Hematopoietic multipotent progenitor cell treated with erythropoietin and hydrocortisone succinate and interleukin-3 and kit ligand, for 15 days (in vitro differentiated cells): ENCODE results near the gene FFAR2.

Experiments used
- DNase-seq: peaks from one replicate; pipeline ENCODE4 v3.0.0-alpha.2; 2015; ENCODE audit warnings: low spot score

The FFAR2 gene

DNA sequence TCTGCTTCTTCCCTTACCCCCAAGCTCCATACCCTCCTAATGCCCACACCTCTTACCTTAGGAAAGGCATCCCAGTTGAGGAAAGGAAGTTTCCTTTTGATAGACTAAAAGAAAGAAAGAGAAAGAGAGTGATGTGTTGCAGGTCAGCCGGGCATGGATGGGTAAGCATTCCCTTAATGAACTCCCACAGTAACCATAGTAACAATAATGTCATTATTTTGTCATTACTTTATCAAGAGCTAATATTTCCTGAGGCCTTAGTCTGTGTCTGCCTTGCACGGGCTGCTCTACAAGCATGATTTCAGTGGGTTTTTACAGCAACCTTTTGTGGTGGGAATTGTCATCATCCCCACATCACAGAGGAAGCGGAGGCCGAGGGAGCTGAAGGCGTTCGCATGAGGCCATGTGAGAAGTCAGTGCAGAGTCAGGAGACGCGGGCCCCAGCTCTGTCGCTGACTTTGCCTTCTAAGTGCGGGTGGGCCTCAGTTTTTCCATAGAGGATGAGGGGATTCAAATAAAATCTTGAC is 39.7 kb downstream of the FFAR2 start:
- no peak for DNase-seq

DNA sequence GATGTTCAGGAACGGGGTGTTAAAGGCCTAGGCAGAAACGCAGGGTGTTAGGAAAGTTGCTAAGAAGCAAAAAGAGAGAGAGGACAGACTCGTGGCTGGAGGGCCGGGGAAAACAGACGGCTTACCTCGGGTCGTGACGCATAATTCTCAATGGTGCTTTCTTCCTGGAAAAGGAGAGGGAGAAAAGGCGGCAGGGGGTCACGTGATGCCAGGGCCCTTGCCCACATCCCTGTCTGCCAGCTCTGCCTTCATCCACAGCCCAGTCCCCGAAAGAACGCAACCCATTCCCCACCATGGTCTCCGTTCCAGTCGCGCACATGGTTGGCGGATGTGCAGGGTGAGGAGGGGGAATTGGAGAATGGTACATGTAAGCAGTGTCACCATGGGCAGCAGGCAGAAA is 40.6 kb downstream of the FFAR2 start:
- DNase-seq: no peak

DNA sequence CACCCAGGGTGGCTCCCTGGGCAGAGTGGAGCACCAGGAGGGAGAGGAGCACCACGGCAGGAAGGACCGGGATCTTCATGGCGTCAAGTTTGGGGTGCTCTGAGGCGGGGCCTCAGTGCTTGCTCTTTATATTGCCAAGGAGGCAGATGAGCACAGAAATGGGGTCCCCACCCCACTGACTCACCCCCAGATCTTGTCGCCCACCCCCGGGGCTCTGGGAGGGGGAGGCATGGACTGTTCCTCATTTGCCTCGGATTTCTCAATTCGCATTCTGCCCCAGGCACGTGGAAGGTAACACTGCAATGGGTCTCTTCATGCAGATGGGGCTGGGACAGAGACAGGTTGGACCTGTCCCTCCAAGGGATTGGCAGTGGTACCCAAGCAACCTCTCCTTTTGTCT is 42.3 kb downstream of the FFAR2 start, which contains the start of gene KRTDAP:
TSS of gene KRTDAP (minus strand) at position 101 of the 400 bp plus-strand sequence. CDS start at position 79, 22 bp downstream.
- DNase-seq: no peak

DNA sequence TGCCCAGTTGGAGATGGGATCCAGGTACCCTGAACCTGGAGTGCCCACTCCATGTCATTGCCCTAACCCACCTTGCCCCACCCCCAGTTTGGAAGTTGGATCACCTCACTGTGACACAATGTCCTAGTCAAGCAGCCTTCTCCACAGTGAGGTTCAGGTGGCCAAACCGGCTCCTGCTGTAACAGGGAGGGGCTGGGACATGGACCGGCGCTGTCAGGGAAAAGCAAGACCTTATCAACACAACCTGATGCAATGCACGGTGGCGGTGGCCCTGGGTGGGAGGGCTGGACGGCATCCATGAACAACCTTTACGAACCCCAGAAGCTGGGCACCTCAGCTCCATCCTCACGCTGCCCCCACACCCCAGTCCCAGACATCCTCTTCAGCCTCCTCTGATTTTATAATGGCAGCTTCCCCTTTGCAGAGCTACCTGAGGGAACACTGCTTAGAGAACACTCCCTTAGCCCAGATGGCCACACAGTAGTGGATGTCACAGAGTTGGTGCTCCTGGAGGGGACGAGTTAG is 43.8 kb downstream of the FFAR2 start:
- no peak for DNase-seq

DNA sequence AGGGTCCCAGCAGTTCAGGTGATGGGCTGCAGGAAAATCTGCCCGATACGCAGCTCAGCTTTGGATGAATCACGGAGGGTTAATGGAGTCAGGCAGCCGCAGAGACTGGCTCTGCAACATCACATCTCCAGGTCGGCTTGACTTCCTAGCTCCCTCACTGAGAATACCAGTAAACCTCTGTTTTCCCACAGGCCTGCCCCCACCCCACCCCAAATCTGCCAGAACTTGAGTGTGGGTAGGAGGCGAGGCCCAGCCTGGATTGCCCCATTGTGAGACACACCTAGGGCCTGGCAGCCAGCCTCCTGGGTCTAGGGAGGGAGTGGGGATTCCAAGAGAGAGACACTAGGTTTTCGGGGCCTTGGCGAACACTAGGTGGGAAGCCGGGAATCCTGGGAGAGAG is 45.9 kb downstream of the FFAR2 start:
- DNase-seq: no peak

DNA sequence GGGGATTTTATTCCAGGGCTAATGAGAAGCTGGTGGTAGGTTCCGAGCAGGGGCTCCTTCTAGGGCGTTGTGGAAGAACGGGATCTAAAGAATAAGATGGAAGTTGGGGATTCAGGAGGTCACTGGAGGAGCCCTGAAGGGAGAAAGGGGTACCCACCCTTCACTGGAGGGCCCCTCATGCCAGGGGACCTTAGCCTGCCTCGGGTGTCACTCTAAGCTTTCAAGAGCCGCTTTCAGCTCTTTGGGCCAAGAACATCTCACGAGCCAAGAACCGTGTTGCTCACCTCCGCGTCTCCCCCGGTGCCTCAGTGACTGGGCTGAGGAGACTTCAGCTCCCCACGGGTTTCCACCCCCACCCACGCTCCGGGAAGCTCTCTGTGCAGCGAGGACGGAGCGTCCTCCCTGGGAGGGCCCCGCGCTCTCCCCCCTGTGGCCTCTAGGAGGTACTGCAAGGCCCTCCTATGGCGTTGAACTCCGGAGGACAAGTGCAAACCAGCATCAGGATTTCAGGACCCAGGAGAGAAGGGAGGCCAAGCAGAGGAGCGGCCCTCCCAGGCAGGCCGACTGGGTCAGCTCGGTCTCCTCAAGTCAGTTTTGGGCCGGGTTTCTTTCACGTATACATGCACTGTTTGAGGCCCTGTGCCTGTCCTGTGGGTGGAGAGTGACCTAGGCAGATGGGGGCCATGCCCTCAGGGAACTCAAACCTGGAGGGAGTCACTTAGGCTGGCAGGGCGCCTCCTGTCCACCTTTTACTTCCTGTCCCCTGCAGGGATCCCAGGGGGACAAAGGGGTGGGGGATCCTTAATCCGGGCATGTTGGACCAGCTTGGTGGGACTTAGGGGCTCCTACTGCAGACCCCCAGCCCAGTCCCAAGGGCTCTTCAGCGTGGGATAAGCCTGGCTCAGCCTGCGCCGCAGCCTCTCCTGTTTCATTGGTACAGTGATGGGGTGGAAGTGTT is 47.3 kb downstream of the FFAR2 start:
- peak; percentile 60 for DNase-seq

DNA sequence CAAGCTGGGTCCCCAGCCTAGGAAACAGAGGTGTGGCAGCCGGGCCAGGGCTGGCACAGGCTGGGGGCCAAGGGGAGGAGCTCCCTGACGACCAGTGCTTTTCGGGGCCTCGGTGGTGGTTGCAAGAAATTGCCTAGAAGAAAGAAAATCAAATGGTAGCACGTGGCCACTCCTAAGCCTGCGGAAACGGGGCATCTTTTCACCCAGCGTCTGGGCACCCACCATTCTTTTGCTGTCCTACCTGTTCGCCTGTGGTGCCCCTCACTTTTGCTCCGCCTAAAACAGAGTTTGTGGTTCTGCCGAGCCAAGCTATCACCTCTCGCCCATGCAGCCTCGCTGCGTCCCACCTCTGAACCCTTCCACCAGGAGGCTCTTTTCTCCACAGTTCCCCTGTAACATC is 49.3 kb downstream of the FFAR2 start:
- DNase-seq: no peak

DNA sequence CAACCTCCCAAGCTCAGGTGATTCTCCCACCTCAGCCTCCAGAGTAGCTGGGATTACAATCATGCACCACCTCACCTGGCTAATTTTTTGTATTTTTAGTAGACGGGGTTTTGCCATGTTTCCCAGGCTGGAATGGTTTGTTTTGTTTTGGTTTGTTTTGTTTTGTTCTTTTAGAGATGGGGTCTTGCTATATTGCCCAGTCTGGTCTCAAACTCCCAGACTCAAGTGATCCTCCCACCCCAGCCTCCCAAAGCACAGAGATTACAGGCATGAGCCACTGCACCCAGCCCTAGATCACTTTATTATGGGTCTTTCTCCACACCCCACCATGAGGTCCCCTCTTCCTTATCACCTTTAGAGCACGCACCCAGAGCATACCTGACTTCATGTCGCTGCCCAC is 50.2 kb downstream of the FFAR2 start:
- DNase-seq: no peak

DNA sequence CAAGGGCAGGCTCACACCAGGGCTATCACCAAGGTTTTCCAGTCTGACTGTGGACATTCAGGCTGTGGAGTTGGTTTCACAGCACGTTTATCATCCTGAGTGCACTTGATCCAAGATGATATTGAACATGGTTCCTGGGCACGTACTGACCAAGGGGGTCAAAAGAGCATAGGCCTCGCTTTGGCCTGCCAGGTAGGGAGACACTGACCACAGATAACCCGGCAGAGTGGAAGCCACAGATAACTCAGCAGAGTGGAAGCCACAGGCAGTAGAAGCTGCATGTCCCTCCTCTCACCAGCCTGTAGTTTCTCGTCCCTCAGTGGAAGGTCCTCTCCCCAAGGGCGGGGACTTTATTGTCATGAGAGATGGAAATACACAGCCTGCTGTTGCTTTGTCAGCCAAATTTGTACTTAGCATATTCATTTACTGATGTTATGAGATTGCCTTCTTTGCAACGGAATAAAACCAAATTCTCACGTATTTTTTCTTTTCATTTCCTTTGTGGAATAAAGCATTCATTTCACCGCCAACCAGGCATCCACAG is 51.0 kb downstream of the FFAR2 start:
- no peak for DNase-seq

DNA sequence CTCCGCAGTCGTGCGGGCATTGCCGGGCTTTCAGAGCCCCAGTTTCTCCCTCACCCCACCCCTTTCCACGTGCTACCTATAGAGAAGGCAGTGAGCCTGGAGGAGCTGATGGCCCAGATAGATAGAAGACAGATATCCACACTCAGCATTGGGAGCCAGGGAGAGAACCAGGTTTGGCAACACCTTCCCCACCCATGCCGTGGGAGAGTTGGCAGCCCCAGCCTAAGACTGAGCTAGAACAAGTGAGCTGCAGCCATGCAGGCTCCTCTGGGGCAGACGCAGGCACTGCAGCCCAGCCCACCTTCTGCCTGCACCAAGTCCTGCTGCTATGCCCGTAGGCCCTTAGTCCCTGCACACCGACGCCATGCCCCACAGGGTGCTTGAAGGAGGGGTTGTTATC is 52.6 kb downstream of the FFAR2 start:
- DNase-seq: no peak
